Measurements from ENCODE around the gene KRIT1. TPM values are rescaled to one million over a fixed set of nuclear protein-coding genes. Genes with fewer than 3 reads are reported as not detected.

KRIT1 gene
- total and polyA plus RNA-seq, 4 donors: 15.6 to 94.5 (median 26.1) TPM

DNA sequence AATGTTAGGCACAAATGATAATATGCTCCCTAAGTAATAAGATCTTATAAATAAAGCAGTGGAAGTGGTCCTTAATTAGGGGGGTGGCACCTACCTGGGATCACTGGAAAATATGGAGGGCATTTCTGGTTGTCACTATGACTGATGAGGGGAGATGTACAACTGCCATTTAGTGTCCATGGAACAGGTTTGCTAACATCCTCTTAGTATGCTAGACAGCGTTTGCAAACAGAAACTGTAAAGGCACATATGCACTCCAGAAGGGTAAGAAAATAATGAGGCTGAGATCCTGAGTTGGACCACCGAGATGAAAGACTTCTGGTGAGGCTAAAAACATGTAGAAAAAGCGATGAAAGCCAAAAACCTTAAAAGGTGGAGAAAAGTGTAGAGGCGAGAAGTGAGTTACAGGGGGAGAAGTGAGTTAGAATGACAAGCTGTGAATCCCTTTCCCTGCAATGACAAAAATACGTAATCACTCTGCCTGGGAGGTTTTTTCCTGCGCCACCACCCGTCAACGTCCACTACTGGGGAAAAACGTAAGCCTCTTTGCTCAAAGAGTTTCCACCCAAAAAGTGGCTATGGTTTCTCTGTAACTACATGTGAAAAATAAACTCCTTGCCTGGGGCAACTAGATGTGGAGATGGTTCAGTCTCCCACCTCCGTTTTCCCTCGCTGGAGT, 767 bp downstream of the KRIT1 start:
- H3K4me3 ChIP-seq: peak overlapping the region; percentile 93
- H3K9ac ChIP-seq (ENCODE audit: insufficient read depth in 1 of 2, low read length in 2 of 2): peak overlapping the region; percentile 81 to 85
- peaks cover 0 to 29% (median 11%) of the 10 kb centered on the region in 5 donors for H3K4me1 ChIP-seq (ENCODE audit: control insufficient read depth in 5 of 5, insufficient read depth in 5 of 5, low read length in 5 of 5)
- DNase-seq (peak in 1 of 3 donors; percentile 64), ATAC-seq (ENCODE audit: insufficient read depth, low FRiP score) (no peak)
- WGBS, 2 donors: 1% methylated on average over 11 of the region's 11 CpGs
- peaks cover 0 to 9% (median 2%) of the 10 kb centered on the region in 4 donors for H3K36me3 ChIP-seq (ENCODE audit: control insufficient read depth in 4 of 4, insufficient read depth in 4 of 4, low read length in 4 of 4)
- TF ChIP-seq, protein P1, sequence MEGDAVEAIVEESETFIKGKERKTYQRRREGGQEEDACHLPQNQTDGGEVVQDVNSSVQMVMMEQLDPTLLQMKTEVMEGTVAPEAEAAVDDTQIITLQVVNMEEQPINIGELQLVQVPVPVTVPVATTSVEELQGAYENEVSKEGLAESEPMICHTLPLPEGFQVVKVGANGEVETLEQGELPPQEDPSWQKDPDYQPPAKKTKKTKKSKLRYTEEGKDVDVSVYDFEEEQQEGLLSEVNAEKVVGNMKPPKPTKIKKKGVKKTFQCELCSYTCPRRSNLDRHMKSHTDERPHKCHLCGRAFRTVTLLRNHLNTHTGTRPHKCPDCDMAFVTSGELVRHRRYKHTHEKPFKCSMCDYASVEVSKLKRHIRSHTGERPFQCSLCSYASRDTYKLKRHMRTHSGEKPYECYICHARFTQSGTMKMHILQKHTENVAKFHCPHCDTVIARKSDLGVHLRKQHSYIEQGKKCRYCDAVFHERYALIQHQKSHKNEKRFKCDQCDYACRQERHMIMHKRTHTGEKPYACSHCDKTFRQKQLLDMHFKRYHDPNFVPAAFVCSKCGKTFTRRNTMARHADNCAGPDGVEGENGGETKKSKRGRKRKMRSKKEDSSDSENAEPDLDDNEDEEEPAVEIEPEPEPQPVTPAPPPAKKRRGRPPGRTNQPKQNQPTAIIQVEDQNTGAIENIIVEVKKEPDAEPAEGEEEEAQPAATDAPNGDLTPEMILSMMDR (IDR thresholded peaks at IDR 0.05; ENCODE audit: control extremely low read depth, extremely low read depth): no peak
- peak overlapping the region; percentile 88 to 98 for H3K27ac ChIP-seq (ENCODE audit: low read depth in 1 of 2, low read length in 1 of 2)
- H3K9me3 ChIP-seq (ENCODE audit: control insufficient read depth in 4 of 4, insufficient read depth in 3 of 4, low read length in 3 of 4): no peaks in the 10 kb centered on the region
- no peaks in the 10 kb centered on the region for H3K27me3 ChIP-seq (ENCODE audit: control insufficient read depth in 3 of 3, insufficient read depth in 3 of 3, low read length in 2 of 3)

DNA sequence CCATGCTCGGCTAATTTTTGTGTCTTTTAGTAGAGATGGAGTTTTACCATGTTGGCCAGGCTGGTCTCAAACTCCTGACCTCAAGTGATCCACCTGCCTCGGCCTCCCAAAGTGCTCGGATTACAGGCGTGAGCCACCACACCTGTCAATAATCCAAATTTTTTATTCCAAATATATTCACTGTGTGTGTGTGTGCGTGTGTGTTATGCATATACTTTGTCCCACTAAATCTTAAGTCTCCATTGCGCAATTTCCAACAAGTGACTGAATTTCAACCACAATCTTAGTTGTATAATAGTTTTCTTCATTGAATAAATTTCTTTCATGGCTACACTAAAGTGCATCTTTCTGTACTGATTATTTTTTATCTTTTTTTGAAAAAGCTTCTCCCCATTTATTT, 2.7 kb downstream of the KRIT1 start:
- Histone ChIP-seq H3K4me1 (ENCODE audit: control insufficient read depth in 5 of 5, insufficient read depth in 5 of 5, low read length in 5 of 5) (peaks cover 0 to 25% (median 11%) of the 10 kb centered on the region in 5 donors), H3K9me3 (ENCODE audit: control insufficient read depth in 4 of 4, insufficient read depth in 3 of 4, low read length in 3 of 4) (no peaks in the 10 kb centered on the region), H3K27me3 (ENCODE audit: control insufficient read depth in 3 of 3, insufficient read depth in 3 of 3, low read length in 2 of 3) (no peaks in the 10 kb centered on the region), H3K9ac (ENCODE audit: insufficient read depth in 1 of 2, low read length in 2 of 2) (no peak overlapping the region), H3K36me3 (ENCODE audit: control insufficient read depth in 4 of 4, insufficient read depth in 4 of 4, low read length in 4 of 4) (peaks cover 2 to 13% (median 2%) of the 10 kb centered on the region in 4 donors), H3K27ac (ENCODE audit: low read depth in 1 of 2, low read length in 1 of 2) (no peak overlapping the region), H3K4me3 (no peak overlapping the region)
- ATAC-seq (ENCODE audit: insufficient read depth, low FRiP score): no peak
- TF ChIP-seq, protein P1 (IDR thresholded peaks at IDR 0.05; ENCODE audit: control extremely low read depth, extremely low read depth): no peak
- 87% methylated on average over 6 of the region's 6 CpGs for WGBS, 2 donors
- no peak for DNase-seq

DNA sequence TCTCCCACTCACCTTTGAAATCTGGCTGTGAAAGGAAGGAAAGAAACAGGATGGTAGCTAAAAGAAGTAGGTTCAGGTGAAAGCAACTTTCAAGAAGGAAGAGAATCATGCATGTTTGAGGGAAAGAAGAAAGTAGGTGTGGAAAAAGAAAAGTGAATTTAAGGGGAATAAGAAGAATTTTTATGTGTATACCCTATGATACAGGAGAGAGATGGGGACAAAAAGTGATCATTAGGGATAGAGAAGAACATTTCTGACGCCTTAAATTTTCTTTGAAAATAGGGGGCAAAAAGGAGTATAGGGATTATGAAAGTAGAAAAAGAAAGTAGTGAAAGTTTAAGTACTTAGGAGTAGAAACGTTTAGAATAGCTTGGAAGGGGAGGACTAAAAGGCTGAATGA, 15.2 kb downstream of the KRIT1 start:
- peaks cover 3 to 36% (median 21%) of the 10 kb centered on the region in 4 donors for H3K36me3 ChIP-seq (ENCODE audit: control insufficient read depth in 4 of 4, insufficient read depth in 4 of 4, low read length in 4 of 4)

More for the DNA sequence above, 15.2 kb downstream of the KRIT1 start:
- Histone ChIP-seq H3K27me3 (ENCODE audit: control insufficient read depth in 3 of 3, insufficient read depth in 3 of 3, low read length in 2 of 3) (no peaks in the 10 kb centered on the region), H3K9me3 (ENCODE audit: control insufficient read depth in 4 of 4, insufficient read depth in 3 of 4, low read length in 3 of 4) (peaks cover 0 to 3% (median under 1%) of the 10 kb centered on the region in 4 donors), H3K4me3 (no peak overlapping the region), H3K9ac (ENCODE audit: insufficient read depth in 1 of 2, low read length in 2 of 2) (no peak overlapping the region), H3K27ac (ENCODE audit: low read depth in 1 of 2, low read length in 1 of 2) (no peak overlapping the region), H3K4me1 (ENCODE audit: control insufficient read depth in 5 of 5, insufficient read depth in 5 of 5, low read length in 5 of 5) (no peaks in the 10 kb centered on the region)
- TF ChIP-seq, protein P1 (IDR thresholded peaks at IDR 0.05; ENCODE audit: control extremely low read depth, extremely low read depth): no peak
- DNase-seq: no peak
- ATAC-seq (ENCODE audit: insufficient read depth, low FRiP score): no peak
- WGBS, 2 donors: 86 to 95% methylated on average over 2 of the region's 2 CpGs
